ENCODE data around the gene ZWILCH.
"Not testable (repeated sequence)": the region's sequence is repeated elsewhere in the genome, so short reads cannot be mapped to it uniquely, and the experiment has no call there.

Gene ZWILCH

DNA sequence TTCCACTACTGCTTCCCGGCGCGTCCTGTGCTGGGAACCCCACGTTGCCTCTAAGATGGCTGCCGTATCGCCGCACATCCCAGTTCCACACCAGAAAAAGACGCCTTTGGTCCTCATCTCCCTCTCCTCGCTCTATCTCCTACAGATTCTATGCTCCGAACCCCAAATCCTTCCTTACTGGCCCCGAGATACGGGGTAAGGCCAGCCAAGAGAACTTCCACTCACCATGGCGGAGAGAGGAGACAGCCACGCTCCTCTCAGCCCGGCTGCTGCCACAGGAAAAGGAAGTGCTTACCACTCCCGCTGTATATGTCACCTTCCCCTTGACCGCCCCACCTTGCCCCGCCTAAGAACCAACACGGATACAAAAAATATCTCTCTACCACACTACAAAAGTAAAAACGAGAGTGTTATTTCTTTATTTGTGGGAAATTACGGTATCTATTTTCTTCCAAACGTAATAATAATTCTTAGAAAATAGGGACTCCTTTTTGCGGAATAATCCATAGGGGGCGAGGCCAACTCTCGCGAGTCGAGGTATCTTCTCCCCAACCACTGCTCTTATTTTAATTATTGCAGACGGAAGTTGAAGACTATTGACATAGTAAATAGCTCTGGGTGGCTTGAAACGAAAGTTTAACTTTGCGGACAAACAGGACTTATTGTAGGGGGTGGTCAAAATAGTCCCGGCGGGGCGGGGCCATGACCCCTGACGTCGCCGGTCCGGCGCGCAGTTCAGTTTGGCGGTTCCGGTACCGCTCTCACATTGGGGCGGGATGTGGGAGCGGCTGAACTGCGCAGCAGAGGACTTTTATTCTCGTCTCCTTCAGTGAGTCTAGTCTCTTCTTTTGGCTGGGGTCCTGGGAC, at the start of gene ZWILCH, which contains the start of gene RPL4:
Gene ZWILCH (plus strand): TSS at position 764 of the 867 bp plus-strand sequence. CDS start 13 bp downstream, at position 777.
Gene RPL4 (minus strand): TSS at position 293 of the 867 bp plus-strand sequence. CDS start 65 bp downstream, at position 228.
- DNase-seq (ENCODE audit: low read depth in 2 of 2): peak; percentile 55 to 64

GRCh38 chr15:66456211-66456610, 48.9 kb upstream of the ZWILCH start:
- no peak for DNase-seq (ENCODE audit: low read depth in 2 of 2)

- DNase-seq (ENCODE audit: low read depth in 2 of 2): no peak
These were observed 45.1 kb upstream of the ZWILCH start for GRCh38 chr15:66459818-66460615.

DNA sequence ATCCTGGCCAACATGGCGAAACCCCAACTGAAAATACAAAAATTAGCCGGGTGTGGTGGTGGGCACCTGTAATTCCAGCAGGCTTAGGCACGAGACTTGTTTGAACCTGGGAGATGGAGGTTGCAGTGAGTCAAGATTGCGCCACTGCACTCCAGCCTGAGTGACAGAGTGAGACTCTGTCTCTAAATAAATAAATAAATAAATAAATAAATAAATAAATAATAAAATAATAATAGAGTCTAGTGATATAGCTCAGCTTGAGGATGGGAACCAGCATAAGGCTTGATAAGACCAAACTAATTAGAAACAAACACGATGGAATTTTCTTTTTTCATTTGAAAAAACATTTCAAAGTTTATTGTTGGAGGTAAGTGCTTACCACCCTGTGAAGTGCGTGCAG, 43.8 kb upstream of the ZWILCH start:
- not testable (repeated sequence) for DNase-seq (ENCODE audit: low read depth in 2 of 2)

- no peak for DNase-seq (ENCODE audit: low read depth in 2 of 2)
These were observed 43.2 kb upstream of the ZWILCH start for GRCh38 chr15:66461917-66462316.

- DNase-seq (ENCODE audit: low read depth in 2 of 2): no peak
These were observed 42.5 kb upstream of the ZWILCH start for GRCh38 chr15:66462627-66463026.

DNA sequence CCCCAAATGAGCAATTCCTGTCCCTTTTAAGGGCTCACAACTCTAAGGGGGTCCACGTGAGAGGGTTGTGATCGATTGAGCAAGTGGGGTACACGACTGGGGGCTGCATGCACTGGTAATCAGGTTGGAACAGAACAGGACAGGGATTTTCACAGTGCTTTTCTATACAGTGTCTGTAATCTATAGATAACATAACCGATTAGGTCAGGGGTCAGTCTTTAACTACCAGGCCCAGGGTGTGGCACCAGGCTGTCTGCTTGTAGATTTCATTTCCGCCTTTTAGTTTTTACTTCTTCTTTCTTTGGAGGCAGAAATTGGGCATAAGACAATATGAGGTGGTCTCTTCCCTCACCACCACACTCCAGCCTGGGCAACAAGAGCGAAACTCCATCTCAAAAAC, 39.8 kb upstream of the ZWILCH start:
- DNase-seq (ENCODE audit: low read depth in 2 of 2): not testable (repeated sequence)

GRCh38 chr15:66467162-66468040, 37.7 kb upstream of the ZWILCH start:
- not testable (repeated sequence) for DNase-seq (ENCODE audit: low read depth in 2 of 2)

GRCh38 chr15:66470825-66471224, 34.3 kb upstream of the ZWILCH start:
- not testable (repeated sequence) for DNase-seq (ENCODE audit: low read depth in 2 of 2)

DNA sequence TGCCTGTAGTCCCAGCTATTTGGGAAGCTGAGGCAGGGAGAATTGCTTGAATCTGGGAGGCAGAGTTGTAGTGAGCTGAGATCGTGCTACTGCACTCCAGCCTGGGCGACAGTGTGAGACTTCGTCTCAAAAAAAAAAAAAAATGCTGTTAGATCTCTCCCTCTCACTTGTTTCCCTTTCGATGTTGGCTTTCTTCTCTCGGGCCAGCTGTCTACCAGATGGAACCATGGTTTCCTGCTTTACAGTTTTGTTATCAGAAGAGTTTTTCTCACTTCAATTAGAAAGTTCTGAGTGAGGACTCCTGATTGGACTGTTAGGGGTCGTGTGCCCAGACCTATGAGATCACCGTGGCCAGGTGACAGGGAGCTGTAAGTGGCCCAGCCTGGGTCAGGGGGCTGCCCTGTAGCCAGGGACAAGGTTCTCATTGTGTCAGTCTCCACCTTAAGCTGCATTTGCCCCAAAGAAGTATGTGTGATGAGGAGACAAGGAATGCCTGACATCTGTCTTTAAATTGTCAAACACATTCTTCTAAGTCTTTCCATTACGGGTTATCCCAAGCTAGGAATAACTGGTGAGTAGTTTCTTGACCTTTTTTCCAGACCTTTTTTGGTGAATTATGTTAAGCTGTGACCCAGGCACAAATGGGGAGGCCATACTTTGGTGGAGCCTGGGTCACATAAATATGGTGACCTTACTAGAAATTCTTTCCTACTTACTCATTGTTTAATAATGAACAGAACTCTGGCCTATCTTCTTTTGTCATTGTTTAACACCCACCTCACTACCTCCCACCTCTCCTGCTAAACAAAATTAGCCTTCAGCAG, 32.7 kb upstream of the ZWILCH start:
- peak; percentile 1 to 14 for DNase-seq (ENCODE audit: low read depth in 2 of 2)

GRCh38 chr15:66474135-66474534, 31.0 kb upstream of the ZWILCH start:
- no peak for DNase-seq (ENCODE audit: low read depth in 2 of 2)

DNA sequence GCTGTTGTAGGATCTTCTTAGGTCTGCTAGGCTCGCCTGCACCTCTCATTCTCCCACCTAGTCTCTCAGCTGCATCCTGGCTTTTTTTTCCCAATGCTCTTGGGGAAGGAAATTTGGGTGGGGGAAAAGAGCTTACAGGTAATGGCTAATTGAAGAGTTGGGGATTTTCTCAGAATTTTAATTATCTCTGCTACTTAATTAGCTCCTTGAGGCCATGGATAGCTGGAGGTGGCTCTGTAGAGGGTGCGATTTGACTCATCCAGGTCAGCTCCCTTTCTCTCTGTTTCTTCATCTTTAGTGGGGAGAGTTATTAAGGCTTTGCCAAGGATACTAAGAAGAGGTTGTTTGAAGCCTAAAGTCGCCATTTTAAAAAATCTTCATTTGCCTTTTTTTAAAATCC, 30.2 kb upstream of the ZWILCH start:
- no peak for DNase-seq (ENCODE audit: low read depth in 2 of 2)

- DNase-seq (ENCODE audit: low read depth in 2 of 2): no peak
These were observed 28.6 kb upstream of the ZWILCH start for GRCh38 chr15:66476535-66476934.

- DNase-seq (ENCODE audit: low read depth in 2 of 2): no peak
These were observed 28.1 kb upstream of the ZWILCH start for GRCh38 chr15:66477011-66477410.

DNA sequence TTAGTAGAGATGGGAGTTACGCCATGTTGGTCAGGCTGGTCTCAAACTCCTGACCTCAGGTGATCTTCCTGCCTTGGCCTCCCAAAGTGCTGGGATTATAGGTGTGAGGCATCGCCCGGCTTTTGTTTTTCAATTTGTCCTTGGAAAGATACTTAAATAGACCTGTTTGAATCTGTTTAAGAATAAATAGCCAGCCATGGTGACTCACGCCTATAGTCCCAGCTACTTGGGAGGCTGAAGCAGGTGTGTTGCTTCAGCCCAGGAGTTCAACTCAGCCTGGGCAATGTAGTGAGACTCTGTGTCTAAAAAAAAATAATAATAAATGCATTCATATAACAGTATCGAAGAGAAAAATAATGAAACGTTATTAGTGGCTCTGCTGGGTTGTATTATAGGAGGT, 24.9 kb upstream of the ZWILCH start:
- DNase-seq (ENCODE audit: low read depth in 2 of 2): no peak

DNA sequence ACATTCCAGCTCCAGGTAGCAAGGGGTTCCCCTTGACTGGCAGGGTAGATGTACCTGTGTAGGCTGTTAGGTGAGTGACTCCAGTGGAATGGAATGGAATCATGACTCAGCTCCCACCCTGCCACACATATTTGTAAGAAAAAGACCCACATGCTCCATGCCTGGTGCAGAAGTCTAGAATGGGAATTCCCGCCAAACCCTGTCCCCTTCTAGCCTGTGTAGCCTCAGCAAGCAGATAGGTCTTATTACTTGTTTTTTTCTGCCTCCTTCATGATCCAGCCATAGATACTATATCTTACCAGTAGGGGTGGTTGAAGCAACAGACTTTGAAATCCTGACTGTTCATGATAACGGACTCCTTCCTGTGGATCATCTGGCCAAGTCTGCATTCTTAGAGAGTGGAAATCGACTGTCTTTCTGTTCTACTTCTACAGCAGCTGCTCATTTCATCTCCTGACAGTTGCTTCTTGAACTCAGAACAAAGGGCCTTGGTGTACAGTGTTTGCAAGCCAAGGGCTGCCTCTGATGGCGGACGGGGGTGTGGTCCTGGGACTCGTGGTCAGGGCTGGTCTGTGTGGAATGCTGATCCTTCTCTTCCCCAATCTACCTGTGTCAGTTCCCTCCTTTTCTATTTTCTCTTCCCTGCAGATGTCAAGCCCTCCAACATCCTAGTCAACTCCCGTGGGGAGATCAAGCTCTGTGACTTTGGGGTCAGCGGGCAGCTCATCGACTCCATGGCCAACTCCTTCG, 23.8 kb upstream of the ZWILCH start:
- DNase-seq (ENCODE audit: low read depth in 2 of 2): no peak

DNA sequence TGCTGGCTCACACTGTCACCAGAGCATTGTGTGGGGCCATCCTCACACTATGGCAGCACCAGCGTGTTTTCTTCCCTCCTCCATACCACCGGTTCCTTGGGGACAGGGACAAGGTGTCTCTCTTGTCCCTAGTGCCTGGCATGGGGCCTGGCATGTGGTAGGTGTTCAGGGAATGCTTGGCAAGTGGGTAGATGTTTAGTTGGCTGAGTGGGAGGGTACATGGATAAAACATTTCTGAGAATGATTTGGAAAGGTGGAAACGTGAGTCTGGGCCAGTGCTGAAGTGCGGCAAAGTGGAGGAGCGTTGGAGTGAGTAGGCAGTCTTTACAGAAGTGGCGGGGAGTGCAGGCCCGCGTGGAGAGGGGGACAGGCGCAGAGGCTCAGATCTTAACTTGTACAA, 22.6 kb upstream of the ZWILCH start:
- no peak for DNase-seq (ENCODE audit: low read depth in 2 of 2)

- DNase-seq (ENCODE audit: low read depth in 2 of 2): no peak
These were observed 22.0 kb upstream of the ZWILCH start for GRCh38 chr15:66483131-66483566.

GRCh38 chr15:66484539-66485112, 20.5 kb upstream of the ZWILCH start:
- no peak for DNase-seq (ENCODE audit: low read depth in 2 of 2)

- DNase-seq (ENCODE audit: low read depth in 2 of 2): no peak
These were observed 18.2 kb upstream of the ZWILCH start for GRCh38 chr15:66486887-66487286.
